ENCODE measurements around the gene ABCG1. TPM values are rescaled to one million over a fixed set of nuclear protein-coding genes. Genes with fewer than 3 reads are reported as not detected.

The ABCG1 gene
- total RNA-seq, 1 experiment from 2014 or later = 5.6 TPM

DNA sequence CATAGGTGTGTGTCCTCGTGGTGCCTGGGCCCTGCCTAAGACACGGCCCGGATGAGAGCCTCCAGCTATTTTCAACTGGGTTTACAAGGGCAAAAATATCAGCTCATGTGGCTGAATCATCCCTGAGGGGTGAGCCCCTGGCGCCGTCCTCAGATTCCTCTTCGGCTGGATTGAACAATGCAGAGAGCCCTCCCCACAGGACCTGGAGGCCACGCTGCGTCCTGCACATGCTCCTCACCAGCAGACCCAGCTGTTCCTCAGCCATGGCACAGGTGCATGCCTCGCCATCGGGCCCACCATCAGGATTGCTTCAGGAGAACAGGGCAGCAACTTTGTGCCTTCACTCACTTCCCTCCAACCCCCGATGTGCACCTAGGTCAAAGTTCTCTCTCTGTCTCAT lies 60.9 kb downstream of the ABCG1 start:
- H3K27ac ChIP-seq = no peak overlapping the region
- H4K20me1 ChIP-seq (ENCODE audit: insufficient read depth) = no peaks in the 10 kb centered on the region
- H3K9me3 ChIP-seq (ENCODE audit: insufficient read depth, low read depth) = no peaks in the 10 kb centered on the region
- intact Hi-C loops (cut with micrococcal nuclease; ENCODE audit: unreplicated experiment) = no loop called here
- H3K27me3 ChIP-seq (ENCODE audit: insufficient read depth, low read depth) = no peaks in the 10 kb centered on the region
- ChIA-PET CTCF (no interaction called here), POLR2A (ENCODE audit: unreplicated experiment) (no interaction called here)
- H3K4me2 ChIP-seq = no peak overlapping the region
- H3K36me3 ChIP-seq (ENCODE audit: low read depth) = no peaks in the 10 kb centered on the region
- TF ChIP-seq CTCF (conservative IDR thresholded peaks at IDR 0.05) (no peak), EZH2 (IDR thresholded peaks at IDR 0.05; ENCODE audit: low read depth) (no peak)
- H2AFZ ChIP-seq = no peak overlapping the region
- H3K79me2 ChIP-seq (ENCODE audit: low read depth) = no peaks in the 10 kb centered on the region
- no peaks in the 10 kb centered on the region for H3K9me2 ChIP-seq (ENCODE audit: insufficient read depth)
- no peak overlapping the region for H3K4me3 ChIP-seq
- no peak for DNase-seq
- no peaks in the 10 kb centered on the region for H3K4me1 ChIP-seq (replicated peaks; ENCODE audit: insufficient read depth)
- no peaks in the 10 kb centered on the region for H3F3A ChIP-seq (ENCODE audit: insufficient read depth, low read depth)
- BruUV-seq (replicated peaks) = no TSS peak

GRCh38 chr21:42280356-42281180 lies 61.6 kb downstream of the ABCG1 start:
- Histone ChIP-seq H3K36me3 (ENCODE audit: low read depth) (no peaks in the 10 kb centered on the region), H3K4me2 (no peak overlapping the region), H2AFZ (no peak overlapping the region), H3K4me3 (no peak overlapping the region), H3F3A (ENCODE audit: insufficient read depth, low read depth) (no peaks in the 10 kb centered on the region), H3K79me2 (ENCODE audit: low read depth) (no peaks in the 10 kb centered on the region), H3K27ac (no peak overlapping the region), H4K20me1 (ENCODE audit: insufficient read depth) (no peaks in the 10 kb centered on the region), H3K27me3 (ENCODE audit: insufficient read depth, low read depth) (no peaks in the 10 kb centered on the region), H3K4me1 (replicated peaks; ENCODE audit: insufficient read depth) (no peaks in the 10 kb centered on the region), H3K9me3 (ENCODE audit: insufficient read depth, low read depth) (no peaks in the 10 kb centered on the region), H3K9me2 (ENCODE audit: insufficient read depth) (no peaks in the 10 kb centered on the region)
- DNase-seq = no peak
- TF ChIP-seq EZH2 (IDR thresholded peaks at IDR 0.05; ENCODE audit: low read depth) = no peak
- no peak for TF ChIP-seq CTCF (conservative IDR thresholded peaks at IDR 0.05)
- ChIA-PET POLR2A (ENCODE audit: unreplicated experiment) (no interaction called here), CTCF (no interaction called here)
- intact Hi-C loops (cut with micrococcal nuclease; ENCODE audit: unreplicated experiment) = no loop called here
- no TSS peak for BruUV-seq (replicated peaks)

- Histone ChIP-seq H3K36me3 (ENCODE audit: low read depth) (no peaks in the 10 kb centered on the region), H3K79me2 (ENCODE audit: low read depth) (no peaks in the 10 kb centered on the region), H3K4me3 (no peak overlapping the region), H3K9me3 (ENCODE audit: insufficient read depth, low read depth) (no peaks in the 10 kb centered on the region), H4K20me1 (ENCODE audit: insufficient read depth) (no peaks in the 10 kb centered on the region), H3F3A (ENCODE audit: insufficient read depth, low read depth) (no peaks in the 10 kb centered on the region), H3K27me3 (ENCODE audit: insufficient read depth, low read depth) (no peaks in the 10 kb centered on the region), H3K9me2 (ENCODE audit: insufficient read depth) (no peaks in the 10 kb centered on the region), H3K4me1 (replicated peaks; ENCODE audit: insufficient read depth) (no peaks in the 10 kb centered on the region), H2AFZ (no peak overlapping the region), H3K4me2 (no peak overlapping the region), H3K27ac (no peak overlapping the region)
- DNase-seq = no peak
- intact Hi-C loops (cut with micrococcal nuclease; ENCODE audit: unreplicated experiment) = no loop called here
- ChIA-PET CTCF (no interaction called here), POLR2A (ENCODE audit: unreplicated experiment) (no interaction called here)
- TF ChIP-seq CTCF (conservative IDR thresholded peaks at IDR 0.05) (no peak), EZH2 (IDR thresholded peaks at IDR 0.05; ENCODE audit: low read depth) (no peak)
- no TSS peak for BruUV-seq (replicated peaks)
Measured at GRCh38 chr21:42281181-42281680, 62.3 kb downstream of the ABCG1 start.
